GM12875 (cell line): ENCODE measurements around the gene SOX6.

ENCODE experiments used
- H3K4me3 ChIP-seq: one replicate; pipeline ENCODE4 v1.5.1; 2011; ENCODE audit warnings: low read depth, low read length, control low read depth
- TF ChIP-seq, protein P1 (sequence below): IDR thresholded peaks from 2 replicates; pipeline ENCODE4 v1.5.1; 2011; ENCODE audit warnings: low read depth, mild to moderate bottlenecking, control low read depth, inconsistent platforms, low read length, moderate library complexity, borderline replicate concordance; ENCODE audit not compliant: insufficient read depth

SOX6 gene

GRCh38 chr11:16177688-16178087 is 178.7 kb downstream of the SOX6 start:
- H3K4me3 ChIP-seq: no peak overlapping the region
- TF ChIP-seq, protein P1, sequence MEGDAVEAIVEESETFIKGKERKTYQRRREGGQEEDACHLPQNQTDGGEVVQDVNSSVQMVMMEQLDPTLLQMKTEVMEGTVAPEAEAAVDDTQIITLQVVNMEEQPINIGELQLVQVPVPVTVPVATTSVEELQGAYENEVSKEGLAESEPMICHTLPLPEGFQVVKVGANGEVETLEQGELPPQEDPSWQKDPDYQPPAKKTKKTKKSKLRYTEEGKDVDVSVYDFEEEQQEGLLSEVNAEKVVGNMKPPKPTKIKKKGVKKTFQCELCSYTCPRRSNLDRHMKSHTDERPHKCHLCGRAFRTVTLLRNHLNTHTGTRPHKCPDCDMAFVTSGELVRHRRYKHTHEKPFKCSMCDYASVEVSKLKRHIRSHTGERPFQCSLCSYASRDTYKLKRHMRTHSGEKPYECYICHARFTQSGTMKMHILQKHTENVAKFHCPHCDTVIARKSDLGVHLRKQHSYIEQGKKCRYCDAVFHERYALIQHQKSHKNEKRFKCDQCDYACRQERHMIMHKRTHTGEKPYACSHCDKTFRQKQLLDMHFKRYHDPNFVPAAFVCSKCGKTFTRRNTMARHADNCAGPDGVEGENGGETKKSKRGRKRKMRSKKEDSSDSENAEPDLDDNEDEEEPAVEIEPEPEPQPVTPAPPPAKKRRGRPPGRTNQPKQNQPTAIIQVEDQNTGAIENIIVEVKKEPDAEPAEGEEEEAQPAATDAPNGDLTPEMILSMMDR: no peak

- no peak overlapping the region for H3K4me3 ChIP-seq
- TF ChIP-seq, protein P1: no peak
Measured at GRCh38 chr11:16173798-16174197, 182.5 kb downstream of the SOX6 start.

DNA sequence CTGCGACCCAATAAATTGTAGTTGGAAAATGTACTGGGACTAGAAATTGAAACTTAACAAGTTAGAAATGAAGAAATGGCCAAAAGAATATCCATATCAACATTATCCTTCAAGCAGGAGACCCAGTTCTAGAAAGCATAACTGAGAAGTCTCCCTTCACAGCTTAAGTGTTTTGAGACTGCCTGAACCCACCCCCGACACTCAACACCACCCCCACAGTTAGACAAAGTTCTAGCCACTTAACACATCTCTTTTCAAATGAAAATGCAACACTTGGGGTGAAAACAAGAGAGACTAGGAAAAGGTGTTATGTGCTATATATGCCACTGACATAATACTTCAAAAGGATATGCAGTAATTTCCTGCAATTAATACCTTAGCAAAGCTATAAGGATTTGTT is 184.5 kb downstream of the SOX6 start:
- no peak overlapping the region for H3K4me3 ChIP-seq
- TF ChIP-seq, protein P1: no peak

- H3K4me3 ChIP-seq: no peak overlapping the region
- TF ChIP-seq, protein P1: no peak
Measured at GRCh38 chr11:16169956-16170847, 186.1 kb downstream of the SOX6 start.

- H3K4me3 ChIP-seq: no peak overlapping the region
- TF ChIP-seq, protein P1: no peak
Measured at GRCh38 chr11:16169541-16169940, 186.8 kb downstream of the SOX6 start.

GRCh38 chr11:16167706-16168487 is 188.4 kb downstream of the SOX6 start:
- H3K4me3 ChIP-seq: no peak overlapping the region
- TF ChIP-seq, protein P1: no peak
